Activated CD8-positive, alpha-beta memory T cell treated with anti-CD3 and anti-CD28 coated beads for 36 hours (primary cell): ENCODE measurements around the gene HPS1. TPM values are rescaled to one million over a fixed set of nuclear protein-coding genes. Genes with fewer than 3 reads are reported as not detected.

Source experiments
- CTCF ChIA-PET: fragments of 350-600 bp; sonication (Branson Sonifier 250); formaldehyde crosslinking; loops from one replicate; lab custom pipeline; 2021; ENCODE audit warnings: antibody characterized with exemption; lab: Charles Lee
- POLR2A ChIA-PET: fragments of 350-600 bp; sonication (Branson Sonifier 250); formaldehyde crosslinking; loops from one replicate; lab custom pipeline; 2021; ENCODE audit warnings: antibody characterized with exemption; lab: Charles Lee
- total RNA-seq, 2 experiments: library from RNA; stranded (reverse); gene quantifications; one replicate each; pipeline ENCODE4 v1.2.3, GENCODE V29; 2021

HPS1 gene
- total RNA-seq, 2 experiments from 2014 or later, result 47.5 to 47.8 TPM

DNA sequence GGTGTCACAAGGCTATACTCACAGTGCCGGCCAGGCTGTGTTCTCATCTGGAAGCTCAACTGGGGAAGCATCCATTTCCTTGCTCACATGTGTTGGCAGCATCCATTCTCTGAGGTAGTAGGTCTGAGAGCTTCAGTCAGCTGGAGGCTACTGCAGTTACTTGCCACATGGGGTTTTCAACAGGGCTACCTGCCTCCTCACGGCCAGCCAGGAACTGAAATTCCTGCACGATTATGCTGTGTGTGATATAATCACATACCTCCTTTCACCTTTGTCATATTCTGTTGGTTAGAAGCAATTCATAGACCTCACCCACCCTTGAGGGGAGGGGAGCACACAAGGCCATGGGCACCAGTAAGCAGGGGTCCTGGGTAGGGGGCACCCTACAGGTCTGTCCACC, 69.2 kb downstream of the HPS1 start:
- ChIA-PET POLR2A (no interaction called here), CTCF (no interaction called here)

DNA sequence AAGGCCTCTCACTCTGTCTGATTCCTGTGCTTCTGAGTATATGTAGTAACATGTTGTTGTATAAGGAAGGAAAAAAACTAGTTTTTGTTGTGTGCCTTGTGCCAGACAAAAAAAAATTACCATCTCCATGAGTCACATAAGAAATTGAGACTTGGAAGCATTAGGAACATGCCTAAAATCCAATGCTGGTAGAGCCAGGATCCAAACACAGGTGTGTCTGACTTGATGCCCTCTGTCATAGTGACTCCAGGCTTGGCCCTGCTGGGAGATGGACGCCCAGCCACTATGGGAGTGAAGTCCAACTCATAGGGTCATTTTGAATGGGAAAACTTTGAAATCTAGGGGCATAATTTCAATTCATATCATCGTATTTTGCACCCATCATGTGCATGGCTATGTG, 69.7 kb downstream of the HPS1 start:
- CTCF ChIA-PET, result no interaction called here
- POLR2A ChIA-PET, result no interaction called here

DNA sequence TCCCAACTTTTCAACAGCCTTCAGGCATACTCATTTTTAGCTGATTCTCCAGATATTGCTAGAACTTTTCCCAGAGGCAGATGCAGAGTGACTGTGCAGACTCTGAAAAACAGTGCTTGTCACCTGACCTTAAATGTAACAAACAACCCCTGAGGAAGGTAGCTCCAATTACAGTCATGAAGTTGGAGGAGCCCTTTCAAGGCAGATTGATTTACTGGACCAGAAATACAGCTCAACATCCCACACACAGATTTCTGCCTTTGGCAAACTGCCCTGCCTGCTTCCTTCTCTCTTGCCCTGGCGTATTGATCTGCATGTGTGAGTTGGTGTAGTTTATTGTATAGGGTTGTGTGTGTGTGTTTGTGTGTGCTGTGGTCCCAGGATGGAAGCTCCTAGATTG, 70.2 kb downstream of the HPS1 start:
- ChIA-PET POLR2A (no interaction called here), CTCF (no interaction called here)

- POLR2A ChIA-PET, result no interaction called here
- CTCF ChIA-PET, result no interaction called here
Observed at GRCh38 chr10:98374217-98374985, 72.3 kb downstream of the HPS1 start.

- ChIA-PET POLR2A (no interaction called here), CTCF (no interaction called here)
Observed at GRCh38 chr10:98373260-98374040, 73.3 kb downstream of the HPS1 start.

DNA sequence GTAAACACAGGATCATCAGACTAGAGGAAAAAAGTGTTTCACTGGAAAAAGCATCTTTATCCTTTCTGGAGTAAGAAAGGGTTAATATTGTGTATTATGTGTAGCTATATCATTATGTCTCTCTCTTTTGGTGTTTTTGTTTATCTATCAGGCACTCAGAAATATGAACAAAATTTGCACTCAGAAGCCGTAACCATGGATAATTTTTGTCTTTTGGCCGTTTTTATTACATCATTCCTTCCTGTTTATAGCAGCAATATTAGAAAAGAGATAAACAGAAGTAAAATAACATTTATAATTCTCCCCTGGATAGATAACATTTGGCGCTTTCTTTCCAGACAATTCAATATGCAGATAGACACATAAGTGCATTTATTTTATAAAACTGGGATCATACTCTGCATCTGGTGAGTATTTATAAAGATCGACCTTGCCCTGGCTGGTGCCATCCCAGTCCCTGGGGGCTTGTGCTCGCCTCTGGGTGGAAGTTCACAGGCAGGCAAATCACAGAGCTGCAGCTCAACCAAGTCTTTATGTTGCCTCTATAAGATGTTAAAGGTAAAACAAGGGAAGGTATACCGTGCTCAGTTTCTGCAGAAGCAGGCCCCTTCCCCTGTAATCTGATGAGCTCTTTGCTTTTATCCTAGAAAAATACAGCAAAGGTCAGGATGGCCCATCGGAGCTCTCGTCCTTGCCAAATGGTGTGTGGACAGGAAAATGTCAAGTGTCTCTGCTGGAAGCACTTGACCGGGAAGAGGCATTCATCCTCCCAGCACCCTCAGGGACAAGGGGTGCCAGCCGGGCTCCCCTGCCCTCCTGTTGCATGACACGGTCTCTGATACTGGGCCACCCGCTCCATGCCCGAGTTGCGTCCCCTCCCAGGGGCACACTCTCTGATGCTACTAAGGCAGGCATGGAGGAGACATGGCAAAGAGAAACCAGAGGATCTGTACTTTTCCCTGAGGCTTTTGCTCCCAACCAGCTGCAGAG, 75.6 kb downstream of the HPS1 start:
- CTCF ChIA-PET, result no interaction called here
- POLR2A ChIA-PET, result no interaction called here

DNA sequence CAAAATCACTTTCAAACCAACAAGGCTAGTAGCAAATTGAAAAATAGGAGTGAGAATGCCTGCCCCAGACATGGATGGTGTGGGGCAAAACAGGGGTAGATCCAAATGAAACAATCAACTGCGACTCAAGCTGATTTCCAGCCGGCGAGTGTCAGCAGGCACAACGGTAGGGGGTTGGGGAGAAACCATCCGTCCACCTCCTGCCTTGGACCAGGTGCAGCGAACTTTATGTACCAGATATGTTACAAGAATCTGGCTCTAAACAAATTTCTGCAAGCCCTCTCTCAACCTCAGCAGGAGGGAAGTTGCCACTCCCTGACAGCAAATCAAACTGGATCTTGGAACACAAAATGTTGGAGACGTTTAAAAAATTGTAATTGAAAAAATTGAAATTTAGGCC, 76.9 kb downstream of the HPS1 start:
- POLR2A ChIA-PET, result no interaction called here

GRCh38 chr10:98368644-98369043, 78.1 kb downstream of the HPS1 start:
- ChIA-PET CTCF (no interaction called here), POLR2A (no interaction called here)

More for the DNA sequence above, 76.9 kb downstream of the HPS1 start:
- CTCF ChIA-PET, result no interaction called here

DNA sequence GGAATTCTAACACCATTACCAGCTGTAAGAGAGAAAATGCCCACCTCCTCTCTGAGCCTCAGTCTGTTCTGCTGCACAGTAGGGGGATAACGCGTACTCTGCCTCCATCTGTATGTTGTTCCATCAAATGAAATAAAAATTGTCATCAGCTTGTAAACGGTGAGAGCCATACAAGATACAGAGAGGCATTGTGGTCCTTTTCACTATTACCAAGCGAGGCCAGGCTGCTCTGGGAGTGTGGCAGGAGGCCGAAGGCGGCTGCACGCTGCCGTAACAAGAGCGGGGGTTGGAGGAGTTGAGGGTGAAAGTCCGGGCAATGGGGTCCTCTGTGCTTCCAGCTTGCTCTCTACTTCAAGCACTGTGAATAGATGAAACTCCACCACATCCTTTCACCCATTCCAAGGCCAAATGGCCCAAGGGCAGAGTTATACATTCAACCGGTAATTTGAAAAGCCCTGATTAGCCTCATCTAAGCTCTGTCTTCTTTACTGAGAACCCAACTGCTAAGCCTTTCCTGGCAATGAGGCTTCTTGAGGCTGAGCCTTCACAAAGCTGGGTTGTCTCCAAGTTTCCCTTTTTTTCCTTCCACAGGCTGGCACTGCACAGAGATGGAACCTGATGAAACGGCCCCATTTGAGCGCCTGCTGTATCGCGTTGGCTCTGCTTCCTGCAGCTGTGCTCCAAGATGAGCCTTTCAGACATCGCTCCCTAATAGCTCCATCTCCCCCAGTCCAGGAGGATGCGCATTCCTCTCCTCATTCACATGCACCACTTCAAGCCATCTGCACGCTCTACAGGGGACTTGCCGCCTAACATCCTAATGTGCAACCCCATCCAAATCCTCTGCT, 78.9 kb downstream of the HPS1 start:
- CTCF ChIA-PET, result no interaction called here

More for the DNA sequence above, 78.9 kb downstream of the HPS1 start:
- POLR2A ChIA-PET, result no interaction called here

Other genes with a start within 250 kb of the HPS1 start
- gene LOXL4, start 178.7 kb downstream of the HPS1 start, total RNA-seq, result not detected
- gene PYROXD2, start 31.8 kb downstream of the HPS1 start, total RNA-seq, result 1 to 10 TPM; 1.3 to 2.2 TPM